Astrocyte (in vitro differentiated cells and primary cell): ENCODE data around the gene MLKL.

Experiments
- EZH2 ChIP-seq: IDR thresholded peaks from 2 replicates; pipeline ENCODE4 v1.6.1; 2012; ENCODE audit warnings: mild to moderate bottlenecking, low read length, inconsistent platforms; ENCODE audit not compliant: insufficient read depth
- TF ChIP-seq, protein P1 (sequence below): IDR thresholded peaks from 2 replicates; pipeline ENCODE4 v1.5.1; 2011; ENCODE audit warnings: low read depth, mild to moderate bottlenecking, inconsistent platforms, low read length, moderate library complexity; ENCODE audit not compliant: insufficient read depth

DNA sequence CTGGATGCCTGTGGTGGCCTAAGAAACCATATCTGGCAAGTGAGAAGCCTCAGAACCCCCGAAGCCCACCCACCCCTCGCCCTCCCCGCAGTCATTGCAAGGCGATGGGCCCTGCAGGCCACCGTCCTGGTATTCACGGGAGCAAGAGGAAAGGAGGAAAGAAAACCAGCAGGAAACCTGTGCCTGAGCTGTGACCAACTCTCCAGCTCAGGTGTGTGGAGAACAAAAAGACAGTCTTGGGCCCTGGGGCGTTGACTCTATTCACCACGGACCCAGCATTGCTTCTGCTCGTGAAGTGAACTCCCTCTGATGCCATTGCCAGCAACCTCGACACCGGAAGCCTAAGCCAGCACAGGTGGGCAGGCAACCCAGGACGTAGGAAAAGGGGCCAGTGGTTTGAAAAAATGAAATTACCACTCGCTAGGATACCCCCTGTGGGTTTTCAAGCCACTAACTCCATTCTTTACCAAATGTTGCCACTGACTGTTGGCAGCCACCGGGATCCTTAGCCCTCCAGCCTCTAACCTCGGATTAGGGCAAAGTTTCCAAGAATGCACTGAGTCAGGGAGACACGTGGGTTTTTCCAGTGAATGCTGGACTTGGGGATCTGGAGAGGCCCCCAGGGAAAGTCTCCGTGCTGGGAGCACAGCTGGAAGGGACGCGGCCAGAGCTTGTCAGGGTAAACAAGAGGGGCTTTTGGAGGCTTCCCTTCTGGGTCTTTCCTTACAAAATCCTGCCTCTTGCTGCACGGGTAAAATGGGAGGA is 48.8 kb upstream of the MLKL start:
- TF ChIP-seq EZH2, result no peak
- TF ChIP-seq, protein P1, sequence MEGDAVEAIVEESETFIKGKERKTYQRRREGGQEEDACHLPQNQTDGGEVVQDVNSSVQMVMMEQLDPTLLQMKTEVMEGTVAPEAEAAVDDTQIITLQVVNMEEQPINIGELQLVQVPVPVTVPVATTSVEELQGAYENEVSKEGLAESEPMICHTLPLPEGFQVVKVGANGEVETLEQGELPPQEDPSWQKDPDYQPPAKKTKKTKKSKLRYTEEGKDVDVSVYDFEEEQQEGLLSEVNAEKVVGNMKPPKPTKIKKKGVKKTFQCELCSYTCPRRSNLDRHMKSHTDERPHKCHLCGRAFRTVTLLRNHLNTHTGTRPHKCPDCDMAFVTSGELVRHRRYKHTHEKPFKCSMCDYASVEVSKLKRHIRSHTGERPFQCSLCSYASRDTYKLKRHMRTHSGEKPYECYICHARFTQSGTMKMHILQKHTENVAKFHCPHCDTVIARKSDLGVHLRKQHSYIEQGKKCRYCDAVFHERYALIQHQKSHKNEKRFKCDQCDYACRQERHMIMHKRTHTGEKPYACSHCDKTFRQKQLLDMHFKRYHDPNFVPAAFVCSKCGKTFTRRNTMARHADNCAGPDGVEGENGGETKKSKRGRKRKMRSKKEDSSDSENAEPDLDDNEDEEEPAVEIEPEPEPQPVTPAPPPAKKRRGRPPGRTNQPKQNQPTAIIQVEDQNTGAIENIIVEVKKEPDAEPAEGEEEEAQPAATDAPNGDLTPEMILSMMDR, result no peak
